ENCODE data around the gene VAV2.

VAV2 gene

DNA sequence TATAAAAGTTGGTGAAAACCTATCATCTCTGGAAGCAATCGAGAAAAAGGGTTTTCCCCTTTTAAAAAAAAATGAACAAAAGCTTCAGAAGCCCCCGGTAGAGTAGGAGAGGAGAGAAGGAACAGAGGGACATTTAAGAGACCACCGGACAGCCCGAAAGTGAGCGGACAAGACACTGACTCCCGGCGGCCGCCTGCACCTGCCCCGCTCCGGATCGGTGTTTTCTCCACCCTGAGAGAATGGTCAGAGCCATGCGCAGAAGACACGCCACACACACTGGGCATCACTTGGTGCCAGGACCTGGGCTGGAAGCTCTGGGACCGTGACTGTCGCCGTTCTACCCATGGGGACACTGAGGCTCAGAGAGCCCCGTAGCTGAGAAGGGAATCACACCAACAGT lies 192.4 kb downstream of the VAV2 start:
- Mint-ChIP-seq H3K4me1 (ENCODE audit: low read depth) (no peaks in the 10 kb centered on the region), H3K27me3 (no peaks in the 10 kb centered on the region), H3K9me3 (no peaks in the 10 kb centered on the region), H3K4me3 (no peak overlapping the region), H3K27ac (no peak overlapping the region), H3K36me3 (ENCODE audit: low read depth) (no peaks in the 10 kb centered on the region)

DNA sequence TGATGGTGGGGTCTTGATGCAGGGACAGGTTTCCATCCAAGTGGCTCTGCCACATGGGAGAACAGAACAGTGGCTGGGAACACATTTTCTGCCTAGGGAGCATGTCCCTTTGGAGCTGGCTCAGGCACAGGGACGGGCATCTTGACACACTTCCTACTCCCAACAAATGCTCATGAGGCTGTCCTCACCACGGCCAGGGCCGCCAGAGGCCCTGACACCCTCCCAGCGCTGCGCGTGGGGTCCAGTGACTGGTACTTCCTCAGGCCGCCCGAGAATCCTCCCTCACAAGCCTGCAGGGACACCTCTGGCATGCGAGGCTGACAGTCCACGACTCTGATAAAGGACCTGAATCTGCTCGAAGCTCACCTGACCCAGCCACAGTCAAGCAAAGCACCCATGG lies 193.0 kb downstream of the VAV2 start:
- H3K27me3 Mint-ChIP-seq: no peaks in the 10 kb centered on the region
- no peaks in the 10 kb centered on the region for H3K4me1 Mint-ChIP-seq (ENCODE audit: low read depth)
- no peak overlapping the region for H3K27ac Mint-ChIP-seq
- H3K36me3 Mint-ChIP-seq (ENCODE audit: low read depth): no peaks in the 10 kb centered on the region
- no peak overlapping the region for H3K4me3 Mint-ChIP-seq
- no peaks in the 10 kb centered on the region for H3K9me3 Mint-ChIP-seq

DNA sequence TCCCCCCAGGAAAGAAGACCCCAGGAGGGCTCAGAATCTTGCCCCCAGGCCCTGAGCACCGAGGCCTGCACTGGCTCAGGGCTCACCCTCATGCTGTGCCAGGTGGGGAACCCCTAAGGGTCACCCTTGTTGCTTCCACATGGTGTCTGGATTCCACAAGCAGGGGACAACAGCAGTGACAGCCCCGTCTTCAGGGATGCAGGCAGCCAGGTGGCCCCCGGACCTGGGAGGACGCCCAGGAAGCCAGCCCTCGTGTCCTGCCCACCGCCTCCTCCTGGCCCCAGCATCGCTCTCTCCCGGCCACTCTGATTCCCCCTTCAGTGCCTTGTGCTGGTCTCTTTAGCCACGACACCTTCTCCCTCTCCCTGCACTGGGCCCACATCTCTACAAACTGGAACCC lies 194.0 kb downstream of the VAV2 start:
- H3K36me3 Mint-ChIP-seq (ENCODE audit: low read depth): no peaks in the 10 kb centered on the region

DNA sequence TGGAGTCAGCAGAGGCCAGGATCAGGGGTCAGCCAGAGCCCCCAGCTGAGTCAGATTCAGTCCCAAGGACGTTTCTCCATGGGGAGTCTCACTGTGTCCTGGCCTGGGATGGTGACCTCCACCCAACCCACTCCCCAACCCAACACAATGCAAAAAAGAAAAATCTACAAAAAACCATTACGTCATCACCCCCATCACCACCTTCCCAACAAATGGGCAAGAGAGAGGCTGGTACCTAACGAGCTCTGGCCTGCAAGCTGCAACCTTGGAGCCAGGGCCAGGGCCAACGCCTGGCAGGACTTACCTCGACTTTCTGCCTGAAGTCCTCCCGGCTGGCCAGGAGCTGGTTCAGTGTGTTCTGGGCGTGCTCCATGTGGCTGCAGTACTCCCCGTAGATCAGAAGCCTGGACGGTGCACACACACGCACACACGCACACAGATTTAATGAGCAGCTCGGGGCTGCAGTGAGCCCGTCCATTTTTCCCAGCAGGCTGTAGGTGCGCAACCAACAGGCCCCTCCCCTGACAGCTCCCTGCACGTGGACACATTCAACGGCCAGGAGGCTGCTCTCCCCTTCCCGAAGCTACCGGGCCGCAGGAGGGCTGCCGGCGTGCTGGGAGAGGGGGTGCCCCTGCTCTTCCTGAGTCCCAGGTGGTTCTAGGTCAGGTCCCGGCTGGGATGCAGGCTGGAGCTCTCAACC lies 194.6 kb downstream of the VAV2 start:
- Mint-ChIP-seq H3K4me3 (no peak overlapping the region), H3K27me3 (no peaks in the 10 kb centered on the region), H3K36me3 (ENCODE audit: low read depth) (no peaks in the 10 kb centered on the region), H3K9me3 (no peaks in the 10 kb centered on the region), H3K4me1 (ENCODE audit: low read depth) (peaks cover 7% of the 10 kb centered on the region), H3K27ac (no peak overlapping the region)

More for the DNA sequence above, 194.0 kb downstream of the VAV2 start:
- Mint-ChIP-seq H3K9me3 (no peaks in the 10 kb centered on the region), H3K27ac (no peak overlapping the region), H3K4me1 (ENCODE audit: low read depth) (peaks cover 3% of the 10 kb centered on the region), H3K27me3 (no peaks in the 10 kb centered on the region), H3K4me3 (no peak overlapping the region)

DNA sequence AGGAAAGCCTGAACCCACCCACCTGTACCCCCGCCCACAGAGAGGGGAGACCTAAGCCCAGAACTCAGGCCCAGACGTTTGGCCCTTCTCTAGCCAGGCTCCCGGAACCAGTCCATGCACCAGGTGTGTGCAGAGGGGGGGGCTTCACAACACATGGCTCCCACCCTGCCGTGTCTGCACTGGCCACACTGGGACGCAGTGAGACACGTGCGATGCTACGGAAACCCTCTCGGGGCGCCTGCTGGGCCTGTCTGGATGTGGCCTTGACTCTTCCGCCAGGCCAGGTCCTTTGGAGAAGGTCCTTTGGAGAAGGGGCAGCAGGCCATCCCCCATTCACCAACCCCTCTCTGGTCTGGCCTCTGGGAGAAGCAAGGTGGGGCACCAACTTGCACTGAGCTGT lies 195.6 kb downstream of the VAV2 start:
- Mint-ChIP-seq H3K4me1 (ENCODE audit: low read depth) (peaks cover 7% of the 10 kb centered on the region), H3K36me3 (ENCODE audit: low read depth) (no peaks in the 10 kb centered on the region), H3K9me3 (no peaks in the 10 kb centered on the region), H3K27ac (no peak overlapping the region), H3K4me3 (no peak overlapping the region), H3K27me3 (no peaks in the 10 kb centered on the region)

DNA sequence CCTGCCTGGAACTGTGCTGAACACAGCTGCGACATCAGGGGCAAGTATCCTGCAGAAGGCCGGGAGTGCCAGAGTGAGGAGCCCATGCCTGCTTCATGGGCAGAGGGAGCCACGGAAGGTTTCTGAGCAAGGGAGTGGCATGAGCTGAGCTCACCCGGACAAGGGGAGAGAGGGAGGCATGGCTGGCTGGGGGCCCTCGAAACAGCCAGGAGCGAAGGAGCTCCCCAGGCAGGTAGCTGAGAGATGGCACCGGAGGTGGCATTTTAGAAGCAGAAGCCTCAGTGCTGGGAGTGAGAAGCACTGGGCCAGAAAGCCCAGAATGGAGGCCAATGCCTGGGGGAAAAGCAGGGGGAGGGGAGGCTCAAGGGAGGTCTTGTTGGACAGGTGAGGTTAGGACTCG lies 197.1 kb downstream of the VAV2 start:
- Mint-ChIP-seq H3K4me3 (no peak overlapping the region), H3K9me3 (no peaks in the 10 kb centered on the region), H3K27ac (no peak overlapping the region), H3K4me1 (ENCODE audit: low read depth) (peaks cover 7% of the 10 kb centered on the region), H3K27me3 (no peaks in the 10 kb centered on the region), H3K36me3 (ENCODE audit: low read depth) (no peaks in the 10 kb centered on the region)

DNA sequence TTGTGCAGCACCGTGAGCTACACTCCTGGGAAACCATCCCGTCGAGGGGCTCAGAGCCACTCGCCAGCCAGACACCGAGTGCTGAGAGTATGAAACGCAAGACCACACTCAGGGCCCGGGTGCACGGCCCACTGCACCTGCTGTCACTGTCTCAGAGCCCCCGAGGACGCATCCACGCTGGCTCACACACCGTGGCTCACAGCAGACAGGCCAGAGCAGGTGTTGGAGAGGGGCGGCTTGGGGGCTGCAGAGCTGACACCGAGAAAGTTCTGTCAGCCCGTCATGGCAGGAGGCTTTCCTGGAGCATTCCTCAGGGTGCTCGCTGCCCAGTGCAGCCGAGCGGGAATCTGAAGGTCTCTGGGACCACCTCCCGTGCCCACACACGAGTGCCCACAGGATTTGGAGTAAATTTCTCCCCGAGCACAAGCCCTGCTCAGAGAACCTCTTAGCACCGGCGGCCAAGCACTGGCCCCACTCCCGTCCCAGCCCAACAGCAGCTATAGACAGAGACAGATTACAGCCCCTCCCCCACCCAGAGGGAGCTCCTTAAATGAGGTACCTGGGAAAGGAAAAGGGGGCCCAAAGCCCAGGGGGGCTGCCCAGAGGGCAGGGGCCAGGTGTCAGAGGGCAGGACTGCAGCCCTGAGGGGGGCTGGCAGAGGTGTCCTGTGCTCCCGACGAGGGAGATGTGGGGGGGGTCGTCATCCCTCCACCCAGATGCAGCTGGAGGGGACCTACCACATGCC lies 197.9 kb downstream of the VAV2 start:
- Mint-ChIP-seq H3K36me3 (ENCODE audit: low read depth) (no peaks in the 10 kb centered on the region), H3K27me3 (no peaks in the 10 kb centered on the region), H3K4me1 (ENCODE audit: low read depth) (peaks cover 7% of the 10 kb centered on the region), H3K27ac (no peak overlapping the region), H3K4me3 (no peak overlapping the region), H3K9me3 (no peaks in the 10 kb centered on the region)

DNA sequence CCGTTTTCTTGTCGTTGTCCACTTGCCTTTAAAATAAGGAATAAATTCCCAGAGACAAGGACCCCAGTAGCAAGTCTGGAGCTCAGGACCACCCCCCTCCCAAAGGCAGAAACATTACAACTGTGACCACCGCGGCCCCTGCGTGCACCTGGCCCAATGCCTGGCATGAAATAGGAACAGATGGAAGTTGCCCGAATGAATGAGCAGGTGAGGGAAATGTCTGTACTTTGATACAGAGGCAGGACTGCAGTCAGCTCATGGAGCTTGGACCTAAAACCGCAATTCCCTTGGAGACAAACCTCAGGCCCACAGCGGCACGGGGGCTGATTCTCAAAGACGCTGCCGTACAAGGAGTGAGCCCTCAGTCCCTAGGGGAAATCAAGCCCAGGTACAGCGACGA lies 198.7 kb downstream of the VAV2 start:
- H3K9me3 Mint-ChIP-seq: no peaks in the 10 kb centered on the region
- no peaks in the 10 kb centered on the region for H3K36me3 Mint-ChIP-seq (ENCODE audit: low read depth)
- no peak overlapping the region for H3K4me3 Mint-ChIP-seq
- H3K4me1 Mint-ChIP-seq (ENCODE audit: low read depth): peaks cover 14% of the 10 kb centered on the region
- no peaks in the 10 kb centered on the region for H3K27me3 Mint-ChIP-seq
- no peak overlapping the region for H3K27ac Mint-ChIP-seq

DNA sequence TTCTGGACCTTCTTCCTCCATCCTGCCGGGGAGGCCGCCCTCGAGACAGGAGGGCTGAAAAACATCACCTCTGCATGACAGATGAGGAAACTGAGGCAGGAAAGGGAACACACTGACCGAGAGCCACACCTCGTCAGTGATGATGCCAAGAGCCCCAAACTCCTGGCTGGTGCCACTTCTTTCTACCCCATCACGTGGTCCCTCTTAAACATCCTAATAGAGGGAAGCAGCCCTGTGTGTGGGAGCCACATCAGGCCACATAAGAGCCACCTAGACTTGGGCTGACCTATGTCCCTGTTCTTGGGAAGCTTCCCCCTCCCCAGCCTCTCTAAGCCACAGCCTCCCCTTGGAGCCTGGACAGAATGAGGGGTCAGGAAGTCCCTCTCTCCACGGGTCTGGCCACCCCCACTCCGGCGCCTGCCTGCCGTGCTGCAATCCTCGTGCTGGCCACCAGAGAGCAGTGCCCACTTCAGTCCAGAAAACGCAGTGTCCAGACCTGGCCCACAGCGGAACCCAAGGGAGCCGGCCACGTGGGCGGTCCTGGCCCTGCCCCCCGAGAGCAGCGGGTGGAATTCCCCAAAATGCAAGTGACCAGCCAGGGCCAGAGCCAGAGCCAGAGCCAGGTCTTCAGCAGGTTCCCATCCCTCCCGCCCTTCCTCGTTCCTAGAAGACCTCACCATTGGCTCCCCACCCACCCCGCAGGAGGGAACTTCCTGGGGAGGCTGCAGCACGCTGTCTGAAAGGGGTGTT lies 199.2 kb downstream of the VAV2 start:
- Mint-ChIP-seq H3K4me1 (ENCODE audit: low read depth) (peaks cover 14% of the 10 kb centered on the region), H3K27ac (no peak overlapping the region), H3K9me3 (no peaks in the 10 kb centered on the region), H3K27me3 (no peaks in the 10 kb centered on the region), H3K36me3 (ENCODE audit: low read depth) (no peaks in the 10 kb centered on the region), H3K4me3 (no peak overlapping the region)

DNA sequence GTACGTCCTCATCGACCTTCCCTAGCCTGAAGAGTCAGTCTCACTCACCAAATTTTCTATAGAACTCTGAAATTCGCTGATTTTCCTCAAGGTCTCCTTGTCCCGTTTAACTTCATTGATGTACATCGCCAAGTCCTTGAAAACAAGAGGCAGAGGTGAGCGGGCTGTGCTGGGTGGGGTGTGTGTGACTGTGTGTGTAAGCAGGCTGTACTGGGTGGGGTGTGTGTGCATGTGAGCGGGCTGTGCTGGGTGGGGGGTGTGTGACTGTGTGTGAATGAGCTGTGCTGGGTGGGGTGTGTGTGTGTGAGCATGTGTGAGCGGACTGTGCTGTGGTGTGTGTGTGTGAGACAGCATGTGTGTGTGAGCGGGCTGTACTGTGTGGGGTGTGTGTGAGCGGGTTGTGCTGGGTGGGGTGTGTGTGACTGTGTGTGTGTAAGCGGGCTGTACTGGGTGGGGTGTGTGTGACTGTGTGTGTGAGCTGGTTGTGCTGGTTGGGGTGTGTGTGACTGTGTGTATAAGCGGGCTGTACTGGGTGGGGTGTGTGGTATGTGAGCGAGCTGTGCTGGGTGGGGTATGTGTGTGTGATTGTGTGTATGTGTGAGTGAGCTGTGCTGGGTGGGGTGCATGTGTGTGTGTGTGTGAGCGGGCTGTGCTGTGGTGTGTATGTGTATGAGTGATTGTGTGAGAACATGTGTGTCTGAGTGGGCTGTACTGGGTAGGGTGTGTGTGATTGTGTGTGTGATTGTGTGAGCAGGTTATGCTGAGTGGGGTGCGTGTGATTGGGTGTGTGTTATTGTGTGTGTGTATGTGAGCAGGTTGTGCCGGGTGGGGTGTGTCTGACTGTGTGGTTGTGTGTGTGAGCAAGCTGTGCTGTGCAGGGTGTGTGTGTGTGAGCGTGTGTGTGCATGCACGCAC lies 200.1 kb downstream of the VAV2 start:
- H3K4me3 Mint-ChIP-seq: no peak overlapping the region
- H3K9me3 Mint-ChIP-seq: no peaks in the 10 kb centered on the region
- H3K27ac Mint-ChIP-seq: no peak overlapping the region
- H3K4me1 Mint-ChIP-seq (ENCODE audit: low read depth): peaks cover 15% of the 10 kb centered on the region
- H3K36me3 Mint-ChIP-seq (ENCODE audit: low read depth): no peaks in the 10 kb centered on the region
- H3K27me3 Mint-ChIP-seq: no peaks in the 10 kb centered on the region

DNA sequence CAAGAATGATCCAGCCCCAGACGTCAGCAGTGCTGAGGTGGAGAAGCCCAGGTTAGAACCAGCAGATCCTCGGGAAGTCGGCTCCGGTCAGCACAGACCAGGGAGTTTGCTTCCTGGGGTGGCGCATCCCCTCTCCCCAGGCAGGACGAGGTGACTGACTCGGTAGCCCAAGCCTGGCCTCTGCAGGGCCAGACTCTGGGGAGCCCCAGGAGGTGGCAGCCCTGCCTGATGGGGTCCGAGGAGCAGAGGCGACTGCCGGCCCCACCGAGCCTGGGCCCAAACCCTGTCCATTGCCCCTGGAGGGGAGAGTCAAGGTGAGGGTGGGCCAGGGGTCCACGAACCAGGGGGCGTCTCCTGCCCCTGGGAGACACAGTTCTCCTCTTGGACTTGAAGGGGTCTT lies 201.1 kb downstream of the VAV2 start:
- Mint-ChIP-seq H3K27ac (no peak overlapping the region), H3K27me3 (no peaks in the 10 kb centered on the region), H3K4me1 (ENCODE audit: low read depth) (peaks cover 22% of the 10 kb centered on the region), H3K36me3 (ENCODE audit: low read depth) (no peaks in the 10 kb centered on the region), H3K9me3 (no peaks in the 10 kb centered on the region), H3K4me3 (no peak overlapping the region)

DNA sequence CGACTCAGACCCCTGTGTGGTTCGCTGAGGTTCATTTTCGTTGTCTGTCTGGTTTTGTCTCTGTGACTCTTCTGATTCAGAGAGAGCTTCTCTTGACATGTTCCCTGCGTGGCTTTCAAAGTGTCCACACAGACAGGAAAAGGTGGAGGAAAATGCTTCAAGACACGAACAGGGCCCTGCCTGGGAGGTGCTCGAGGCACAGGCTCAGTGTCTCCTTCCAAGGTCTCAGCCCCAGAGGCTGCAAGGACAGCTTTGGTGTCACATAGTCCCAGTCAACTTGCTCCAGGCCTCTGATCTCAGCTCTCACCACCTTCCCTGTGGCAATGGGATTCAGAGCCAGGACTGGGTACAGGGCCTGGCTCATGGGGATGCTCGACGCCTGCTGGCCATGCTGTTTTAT lies 202.3 kb downstream of the VAV2 start:
- H3K9me3 Mint-ChIP-seq: no peaks in the 10 kb centered on the region
- H3K4me1 Mint-ChIP-seq (ENCODE audit: low read depth): peaks cover 32% of the 10 kb centered on the region
- no peak overlapping the region for H3K27ac Mint-ChIP-seq
- no peaks in the 10 kb centered on the region for H3K36me3 Mint-ChIP-seq (ENCODE audit: low read depth)
- H3K27me3 Mint-ChIP-seq: no peaks in the 10 kb centered on the region
- H3K4me3 Mint-ChIP-seq: no peak overlapping the region

DNA sequence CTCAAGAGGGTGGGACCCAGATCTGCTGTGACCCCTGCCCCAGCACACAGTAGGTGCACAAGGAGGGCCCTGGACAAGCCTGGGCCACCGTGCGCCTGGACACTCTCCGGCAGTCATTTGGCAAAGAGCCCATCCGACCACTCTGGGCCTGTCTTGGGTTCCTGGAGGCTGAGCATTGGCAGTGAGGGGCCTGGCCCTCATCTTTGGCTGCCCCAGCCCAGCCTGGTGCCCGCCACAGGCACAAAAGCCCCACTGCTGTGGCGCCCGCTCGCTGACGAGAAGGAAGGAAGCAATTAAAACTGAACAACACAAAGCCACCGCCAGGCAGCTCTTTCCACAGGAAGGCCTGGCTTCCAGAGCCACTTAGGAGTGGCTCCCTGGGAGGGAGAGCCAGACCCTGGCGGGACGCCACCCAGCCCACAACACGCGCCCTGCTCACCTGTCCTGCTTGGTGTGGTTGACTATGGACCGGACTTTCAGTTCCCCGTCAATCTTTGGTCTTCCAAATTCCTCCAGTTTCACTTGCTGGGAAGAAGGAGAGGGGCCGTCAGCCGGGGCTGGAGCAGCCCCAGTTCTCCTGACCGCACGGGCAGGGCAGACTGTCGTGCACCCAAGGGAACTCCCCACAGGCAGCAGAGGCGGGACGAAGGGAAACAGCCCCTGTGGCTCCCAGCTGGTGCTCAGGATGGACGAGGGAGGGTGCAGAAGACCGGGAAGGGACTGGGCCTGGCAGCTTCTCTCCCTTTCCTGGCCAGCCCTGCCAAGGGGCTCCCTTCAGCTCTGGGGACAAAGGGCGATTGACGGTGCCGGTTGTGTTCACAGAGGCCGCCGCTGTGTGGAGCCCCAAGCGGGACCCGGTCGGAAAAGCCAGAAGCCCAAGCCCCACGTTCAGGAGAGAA lies 203.1 kb downstream of the VAV2 start:
- H3K4me3 Mint-ChIP-seq: no peak overlapping the region
- no peaks in the 10 kb centered on the region for H3K36me3 Mint-ChIP-seq (ENCODE audit: low read depth)
- H3K9me3 Mint-ChIP-seq: no peaks in the 10 kb centered on the region
- H3K27ac Mint-ChIP-seq: no peak overlapping the region
- H3K4me1 Mint-ChIP-seq (ENCODE audit: low read depth): peaks cover 35% of the 10 kb centered on the region
- H3K27me3 Mint-ChIP-seq: no peaks in the 10 kb centered on the region

Data from stimulated activated naive CD8-positive, alpha-beta T cell treated with anti-CD3 and anti-CD28 coated beads, Interleukin-15, Interleukin-2, amounts not matched to agents 100 ng/mL and 50 ng/mL, for 24 hours (primary cell).